Ishikawa (cell line): ENCODE data around the gene FBLIM1.

Experiments
- CEBPB ChIP-seq: IDR thresholded peaks from 2 replicates; pipeline ENCODE4 v1.6.1; 2012
- CREB1 ChIP-seq: IDR thresholded peaks from 2 replicates; pipeline ENCODE4 v1.6.1; 2012; ENCODE audit warnings: low read depth
- EGR1 ChIP-seq: IDR thresholded peaks from 2 replicates; pipeline ENCODE4 v1.6.1; 2012
- EP300 ChIP-seq: IDR thresholded peaks from 2 replicates; pipeline ENCODE4 v1.6.1; 2012; ENCODE audit warnings: borderline replicate concordance
- FOXM1 ChIP-seq: IDR thresholded peaks from 2 replicates; pipeline ENCODE4 v1.6.1; 2012; ENCODE audit warnings: low read depth, borderline replicate concordance
- REST ChIP-seq: IDR thresholded peaks from 2 replicates; pipeline ENCODE4 v1.6.1; 2012; ENCODE audit warnings: low read depth, mild to moderate bottlenecking
- TAF1 ChIP-seq: IDR thresholded peaks from 2 replicates; pipeline ENCODE4 v1.6.1; 2012; ENCODE audit warnings: low read depth, mild to moderate bottlenecking
- YY1 ChIP-seq: IDR thresholded peaks from 2 replicates; pipeline ENCODE4 v1.6.1; 2012; ENCODE audit warnings: low read depth
- ZBTB7A ChIP-seq: IDR thresholded peaks from 2 replicates; pipeline ENCODE4 v1.6.1; 2012; ENCODE audit warnings: low read depth

- no peak for TF ChIP-seq TAF1
- no peak for TF ChIP-seq EGR1
- no peak for TF ChIP-seq EP300
- TF ChIP-seq FOXM1: no peak
- TF ChIP-seq REST: no peak
- TF ChIP-seq YY1: no peak
- TF ChIP-seq CEBPB: no peak
- no peak for TF ChIP-seq ZBTB7A
- no peak for TF ChIP-seq CREB1
These were observed 9.3 kb downstream of the FBLIM1 start for GRCh38 chr1:15767941-15768340.
